HL-60 (cell line): ENCODE data around the gene SLC25A26.
"Not testable (repeated sequence)": the region's sequence is repeated elsewhere in the genome, so short reads cannot be mapped to it uniquely, and the experiment has no call there.

Source experiments
- CTCF ChIP-seq: IDR thresholded peaks from one replicate; pipeline ENCODE4 v1.5.1; 2011; ENCODE audit warnings: low read length, control low read depth, inconsistent platforms; ENCODE audit not compliant: insufficient read depth
- POLR2AphosphoS5 ChIP-seq: IDR thresholded peaks from 2 replicates; pipeline ENCODE4 v1.6.1; 2012; ENCODE audit warnings: low read depth
- TF ChIP-seq, protein P1 (sequence below): IDR thresholded peaks from 2 replicates; pipeline ENCODE4 v1.6.1; 2012; ENCODE audit warnings: low read depth; ENCODE audit not compliant: insufficient replicate concordance

- TF ChIP-seq POLR2AphosphoS5, CTCF: not testable (repeated sequence)
- TF ChIP-seq, protein P1, sequence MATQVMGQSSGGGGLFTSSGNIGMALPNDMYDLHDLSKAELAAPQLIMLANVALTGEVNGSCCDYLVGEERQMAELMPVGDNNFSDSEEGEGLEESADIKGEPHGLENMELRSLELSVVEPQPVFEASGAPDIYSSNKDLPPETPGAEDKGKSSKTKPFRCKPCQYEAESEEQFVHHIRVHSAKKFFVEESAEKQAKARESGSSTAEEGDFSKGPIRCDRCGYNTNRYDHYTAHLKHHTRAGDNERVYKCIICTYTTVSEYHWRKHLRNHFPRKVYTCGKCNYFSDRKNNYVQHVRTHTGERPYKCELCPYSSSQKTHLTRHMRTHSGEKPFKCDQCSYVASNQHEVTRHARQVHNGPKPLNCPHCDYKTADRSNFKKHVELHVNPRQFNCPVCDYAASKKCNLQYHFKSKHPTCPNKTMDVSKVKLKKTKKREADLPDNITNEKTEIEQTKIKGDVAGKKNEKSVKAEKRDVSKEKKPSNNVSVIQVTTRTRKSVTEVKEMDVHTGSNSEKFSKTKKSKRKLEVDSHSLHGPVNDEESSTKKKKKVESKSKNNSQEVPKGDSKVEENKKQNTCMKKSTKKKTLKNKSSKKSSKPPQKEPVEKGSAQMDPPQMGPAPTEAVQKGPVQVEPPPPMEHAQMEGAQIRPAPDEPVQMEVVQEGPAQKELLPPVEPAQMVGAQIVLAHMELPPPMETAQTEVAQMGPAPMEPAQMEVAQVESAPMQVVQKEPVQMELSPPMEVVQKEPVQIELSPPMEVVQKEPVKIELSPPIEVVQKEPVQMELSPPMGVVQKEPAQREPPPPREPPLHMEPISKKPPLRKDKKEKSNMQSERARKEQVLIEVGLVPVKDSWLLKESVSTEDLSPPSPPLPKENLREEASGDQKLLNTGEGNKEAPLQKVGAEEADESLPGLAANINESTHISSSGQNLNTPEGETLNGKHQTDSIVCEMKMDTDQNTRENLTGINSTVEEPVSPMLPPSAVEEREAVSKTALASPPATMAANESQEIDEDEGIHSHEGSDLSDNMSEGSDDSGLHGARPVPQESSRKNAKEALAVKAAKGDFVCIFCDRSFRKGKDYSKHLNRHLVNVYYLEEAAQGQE: not testable (repeated sequence)
Observed at GRCh38 chr3:66421893-66422292, 201.1 kb downstream of the SLC25A26 start.
